Measurements from ENCODE around the gene RHOB.
"Not testable (repeated sequence)": the region's sequence is repeated elsewhere in the genome, so short reads cannot be mapped to it uniquely, and the experiment has no call there.

Gene RHOB

GRCh38 chr2:20454036-20454981, 7.4 kb downstream of the RHOB start:
- DNase-seq (ENCODE audit: low spot score) = no peak

GRCh38 chr2:20455076-20455587, 8.3 kb downstream of the RHOB start:
- no peak for DNase-seq (ENCODE audit: low spot score)

- DNase-seq (ENCODE audit: low spot score) = no peak
These were observed 9.3 kb downstream of the RHOB start for GRCh38 chr2:20456116-20456571.

GRCh38 chr2:20456636-20457426, 10.0 kb downstream of the RHOB start:
- DNase-seq (ENCODE audit: low spot score) = no peak

GRCh38 chr2:20457661-20458630, 11.1 kb downstream of the RHOB start:
- no peak for DNase-seq (ENCODE audit: low spot score)

GRCh38 chr2:20458737-20459484, 12.0 kb downstream of the RHOB start:
- DNase-seq (ENCODE audit: low spot score) = not testable (repeated sequence)

- DNase-seq (ENCODE audit: low spot score) = no peak
These were observed 19.0 kb downstream of the RHOB start for GRCh38 chr2:20465716-20466394.

- DNase-seq (ENCODE audit: low spot score) = no peak
These were observed 21.1 kb downstream of the RHOB start for GRCh38 chr2:20467789-20468548.

GRCh38 chr2:20468549-20469500, 22.0 kb downstream of the RHOB start:
- DNase-seq (ENCODE audit: low spot score) = no peak

- no peak for DNase-seq (ENCODE audit: low spot score)
These were observed 22.7 kb downstream of the RHOB start for GRCh38 chr2:20469595-20469994.

GRCh38 chr2:20470211-20470610, 23.3 kb downstream of the RHOB start:
- no peak for DNase-seq (ENCODE audit: low spot score)

GRCh38 chr2:20471148-20471547, 24.3 kb downstream of the RHOB start:
- no peak for DNase-seq (ENCODE audit: low spot score)

- DNase-seq (ENCODE audit: low spot score) = no peak
These were observed 25.2 kb downstream of the RHOB start for GRCh38 chr2:20471902-20472559.

- no peak for DNase-seq (ENCODE audit: low spot score)
These were observed 25.7 kb downstream of the RHOB start for GRCh38 chr2:20472569-20472968.

- DNase-seq (ENCODE audit: low spot score) = no peak
These were observed 26.3 kb downstream of the RHOB start for GRCh38 chr2:20473128-20473527.

GRCh38 chr2:20474757-20475566, 28.1 kb downstream of the RHOB start:
- DNase-seq (ENCODE audit: low spot score) = no peak

- no peak for DNase-seq (ENCODE audit: low spot score)
These were observed 28.7 kb downstream of the RHOB start for GRCh38 chr2:20475567-20475952.
